Measurements from ENCODE around the gene SFXN5. TPM values are rescaled to one million over a fixed set of nuclear protein-coding genes. Genes with fewer than 3 reads are reported as not detected.
"Not testable (repeated sequence)": the region's sequence is repeated elsewhere in the genome, so short reads cannot be mapped to it uniquely, and the experiment has no call there.

Gene SFXN5
- total and polyA plus RNA-seq, 2 donors (not counting 3 experiments of a cell fraction or from before 2014, with no cell fraction given) = 18.7 to 28.6 TPM

DNA sequence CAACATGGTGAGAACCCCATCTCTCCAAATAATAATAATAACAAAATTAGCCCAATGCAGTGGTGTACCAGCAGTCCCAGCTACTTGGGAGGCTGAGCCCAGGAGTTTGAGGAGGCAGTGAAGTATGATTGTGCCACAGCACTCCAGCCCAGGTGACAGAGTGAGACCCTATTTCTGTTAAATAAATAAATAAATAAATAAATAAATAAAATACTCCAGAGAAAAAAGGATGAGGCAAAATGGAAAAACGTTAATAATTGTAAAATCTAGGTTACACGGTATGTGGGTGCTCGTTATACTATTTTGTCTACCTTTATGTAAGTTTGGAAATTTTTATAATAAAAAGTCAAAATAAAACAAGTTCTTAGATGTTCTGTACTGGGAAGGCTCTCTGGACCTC is 162.8 kb downstream of the SFXN5 start:
- TF ChIP-seq MYC (IDR thresholded peaks at IDR 0.05; ENCODE audit: low read depth, low read length) (no peak), GATA2 (IDR thresholded peaks at IDR 0.05; ENCODE audit: insufficient read depth, insufficient read length, low read depth, low read length) (no peak), MAX (IDR thresholded peaks at IDR 0.05; ENCODE audit: insufficient read depth, insufficient read length) (no peak), FOS (IDR thresholded peaks at IDR 0.05; ENCODE audit: borderline replicate concordance, insufficient read depth, low read length) (no peak), EZH2 (IDR thresholded peaks at IDR 0.05; ENCODE audit: borderline replicate concordance, low read depth, low read length, severe bottlenecking) (no peak), JUN (IDR thresholded peaks at IDR 0.05; ENCODE audit: borderline replicate concordance, insufficient read depth, insufficient read length, low read depth) (no peak), POLR2AphosphoS5 (IDR thresholded peaks at IDR 0.05; ENCODE audit: insufficient read depth, low read depth, low read length) (no peak), POLR2A (IDR thresholded peaks at IDR 0.05; ENCODE audit: low read depth, low read length) (no peak)
- TF ChIP-seq, protein P1, sequence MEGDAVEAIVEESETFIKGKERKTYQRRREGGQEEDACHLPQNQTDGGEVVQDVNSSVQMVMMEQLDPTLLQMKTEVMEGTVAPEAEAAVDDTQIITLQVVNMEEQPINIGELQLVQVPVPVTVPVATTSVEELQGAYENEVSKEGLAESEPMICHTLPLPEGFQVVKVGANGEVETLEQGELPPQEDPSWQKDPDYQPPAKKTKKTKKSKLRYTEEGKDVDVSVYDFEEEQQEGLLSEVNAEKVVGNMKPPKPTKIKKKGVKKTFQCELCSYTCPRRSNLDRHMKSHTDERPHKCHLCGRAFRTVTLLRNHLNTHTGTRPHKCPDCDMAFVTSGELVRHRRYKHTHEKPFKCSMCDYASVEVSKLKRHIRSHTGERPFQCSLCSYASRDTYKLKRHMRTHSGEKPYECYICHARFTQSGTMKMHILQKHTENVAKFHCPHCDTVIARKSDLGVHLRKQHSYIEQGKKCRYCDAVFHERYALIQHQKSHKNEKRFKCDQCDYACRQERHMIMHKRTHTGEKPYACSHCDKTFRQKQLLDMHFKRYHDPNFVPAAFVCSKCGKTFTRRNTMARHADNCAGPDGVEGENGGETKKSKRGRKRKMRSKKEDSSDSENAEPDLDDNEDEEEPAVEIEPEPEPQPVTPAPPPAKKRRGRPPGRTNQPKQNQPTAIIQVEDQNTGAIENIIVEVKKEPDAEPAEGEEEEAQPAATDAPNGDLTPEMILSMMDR (IDR thresholded peaks at IDR 0.05; ENCODE audit: extremely low read depth in 1 of 2, insufficient read depth in 1 of 2, low read depth in 1 of 2, low read length in 2 of 2) = no peak
- no peaks in the 10 kb centered on the region for H3K9me1 ChIP-seq (replicated peaks; ENCODE audit: control insufficient read depth, extremely low read depth, insufficient read depth, low read length)
- H3K4me2 ChIP-seq (ENCODE audit: insufficient read depth, low read length) = no peak overlapping the region
- H4K20me1 ChIP-seq (replicated peaks; ENCODE audit: control insufficient read depth, extremely low read depth, insufficient read depth, low read length) = no peaks in the 10 kb centered on the region
- dilution Hi-C loops (cut with MboI; ENCODE audit: extremely low pct_ligation_motif_present, low sequenced_read_pairs) (no loop called here), intact Hi-C loops (cut with micrococcal nuclease) (no loop called here)
- H3K4me1 ChIP-seq (ENCODE audit: control insufficient read depth, extremely low read depth, insufficient read depth, low read length) = no peaks in the 10 kb centered on the region
- H3K27ac ChIP-seq (ENCODE audit: insufficient read depth, low read depth, low read length) = no peak overlapping the region
- no peaks in the 10 kb centered on the region for H3K9me3 ChIP-seq (replicated peaks; ENCODE audit: control insufficient read depth, insufficient read depth, low read length)
- DNase-seq (ENCODE audit: low read depth, low spot score) (no peak), FAIRE-seq (no peak)
- peaks cover 47 to 81% of the 10 kb centered on the region in 2 experiments for H3K27me3 ChIP-seq (ENCODE audit: control insufficient read depth in 2 of 2, insufficient read depth in 2 of 2, low read length in 2 of 2)
- no peak overlapping the region for H3K9ac ChIP-seq (replicated peaks; ENCODE audit: extremely low read depth, insufficient read depth, low read length)
- no TSS peak for BruUV-seq (replicated peaks)
- POLR2A ChIA-PET = no interaction called here
- no peak overlapping the region for H2AFZ ChIP-seq (ENCODE audit: low read depth, low read length)
- CTCF ChIA-PET = interaction anchor here (1.8 kb wide), 1 partner anchor 15 kb away, joined by 9 read pairs; no protein-coding TSS in a partner anchor
- H3K79me2 ChIP-seq (ENCODE audit: control insufficient read depth, insufficient read depth, low read length) = no peaks in the 10 kb centered on the region
- no peaks in the 10 kb centered on the region for H3K36me3 ChIP-seq (ENCODE audit: control insufficient read depth in 2 of 2, extremely low read depth in 1 of 2, insufficient read depth in 2 of 2, low read length in 2 of 2)
- no peak overlapping the region for H3K4me3 ChIP-seq (replicated peaks in 1 of 3; ENCODE audit: insufficient read depth in 1 of 3, low read depth in 1 of 3, low read length in 3 of 3)

GRCh38 chr2:72907369-72907768 is 164.1 kb downstream of the SFXN5 start:
- BruUV-seq (replicated peaks); FAIRE-seq; H3K4me3 ChIP-seq (replicated peaks in 1 of 3; ENCODE audit: insufficient read depth in 1 of 3, low read depth in 1 of 3, low read length in 3 of 3); DNase-seq (ENCODE audit: low read depth, low spot score); H3K4me2 ChIP-seq (ENCODE audit: insufficient read depth, low read length); intact Hi-C loops (cut with micrococcal nuclease); H3K27ac ChIP-seq (ENCODE audit: insufficient read depth, low read depth, low read length); H4K20me1 ChIP-seq (replicated peaks; ENCODE audit: control insufficient read depth, extremely low read depth, insufficient read depth, low read length); H3K9me3 ChIP-seq (replicated peaks; ENCODE audit: control insufficient read depth, insufficient read depth, low read length); dilution Hi-C loops (cut with MboI; ENCODE audit: extremely low pct_ligation_motif_present, low sequenced_read_pairs); H3K4me1 ChIP-seq (ENCODE audit: control insufficient read depth, extremely low read depth, insufficient read depth, low read length); H3K9me1 ChIP-seq (replicated peaks; ENCODE audit: control insufficient read depth, extremely low read depth, insufficient read depth, low read length); H3K79me2 ChIP-seq (ENCODE audit: control insufficient read depth, insufficient read depth, low read length); H3K36me3 ChIP-seq (ENCODE audit: control insufficient read depth in 2 of 2, extremely low read depth in 1 of 2, insufficient read depth in 2 of 2, low read length in 2 of 2); POLR2A ChIA-PET; H2AFZ ChIP-seq (ENCODE audit: low read depth, low read length); H3K9ac ChIP-seq (replicated peaks; ENCODE audit: extremely low read depth, insufficient read depth, low read length): not testable (repeated sequence)
- CTCF ChIA-PET = interaction anchor here (1.0 kb wide), 1 partner anchor 269 kb away, joined by 4 read pairs; no protein-coding TSS in a partner anchor
- peaks cover 49 to 81% of the 10 kb centered on the region in 2 experiments for H3K27me3 ChIP-seq (ENCODE audit: control insufficient read depth in 2 of 2, insufficient read depth in 2 of 2, low read length in 2 of 2)
